ENCODE results near the gene PDLIM1. TPM values are rescaled to one million over a fixed set of nuclear protein-coding genes. Genes with fewer than 3 reads are reported as not detected.

PDLIM1 gene
- total and polyA plus RNA-seq, 12 donors = 0.89 to 63.3 (median 31.2) TPM

- no peak for DNase-seq
- H3K36me3 ChIP-seq (replicated peaks in 1 of 2) = no peaks in the 10 kb centered on the region
- H3K27me3 ChIP-seq = no peaks in the 10 kb centered on the region
- no peak overlapping the region for H3K4me3 ChIP-seq
- no peak overlapping the region for H3K27ac ChIP-seq
- intact Hi-C loops (cut with DNase I) = no loop called here
- 94 to 96% (median 95%) methylated on average over 4 of the region's 4 CpGs for WGBS, 4 donors
- TF ChIP-seq, protein P1, sequence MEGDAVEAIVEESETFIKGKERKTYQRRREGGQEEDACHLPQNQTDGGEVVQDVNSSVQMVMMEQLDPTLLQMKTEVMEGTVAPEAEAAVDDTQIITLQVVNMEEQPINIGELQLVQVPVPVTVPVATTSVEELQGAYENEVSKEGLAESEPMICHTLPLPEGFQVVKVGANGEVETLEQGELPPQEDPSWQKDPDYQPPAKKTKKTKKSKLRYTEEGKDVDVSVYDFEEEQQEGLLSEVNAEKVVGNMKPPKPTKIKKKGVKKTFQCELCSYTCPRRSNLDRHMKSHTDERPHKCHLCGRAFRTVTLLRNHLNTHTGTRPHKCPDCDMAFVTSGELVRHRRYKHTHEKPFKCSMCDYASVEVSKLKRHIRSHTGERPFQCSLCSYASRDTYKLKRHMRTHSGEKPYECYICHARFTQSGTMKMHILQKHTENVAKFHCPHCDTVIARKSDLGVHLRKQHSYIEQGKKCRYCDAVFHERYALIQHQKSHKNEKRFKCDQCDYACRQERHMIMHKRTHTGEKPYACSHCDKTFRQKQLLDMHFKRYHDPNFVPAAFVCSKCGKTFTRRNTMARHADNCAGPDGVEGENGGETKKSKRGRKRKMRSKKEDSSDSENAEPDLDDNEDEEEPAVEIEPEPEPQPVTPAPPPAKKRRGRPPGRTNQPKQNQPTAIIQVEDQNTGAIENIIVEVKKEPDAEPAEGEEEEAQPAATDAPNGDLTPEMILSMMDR (IDR thresholded peaks at IDR 0.05) = no peak
- TF ChIP-seq POLR2A (IDR thresholded peaks at IDR 0.05) = no peak
- H3K4me1 ChIP-seq (replicated peaks in 1 of 2) = no peaks in the 10 kb centered on the region
- no peaks in the 10 kb centered on the region for H3K9me3 ChIP-seq (replicated peaks in 1 of 3)
Measured at GRCh38 chr10:95332666-95333249, 42.0 kb upstream of the PDLIM1 start.

- WGBS, 4 donors = 70 to 91% (median 87%) methylated on average over 3 of the region's 3 CpGs
- no peaks in the 10 kb centered on the region for H3K4me1 ChIP-seq (replicated peaks in 1 of 2)
- no peak for DNase-seq
- no peak overlapping the region for H3K27ac ChIP-seq
- intact Hi-C loops (cut with DNase I) = no loop called here
- no peaks in the 10 kb centered on the region for H3K9me3 ChIP-seq (replicated peaks in 1 of 3)
- no peaks in the 10 kb centered on the region for H3K27me3 ChIP-seq
- no peak for TF ChIP-seq POLR2A (IDR thresholded peaks at IDR 0.05)
- TF ChIP-seq, protein P1 (IDR thresholded peaks at IDR 0.05) = no peak
- H3K4me3 ChIP-seq = no peak overlapping the region
- H3K36me3 ChIP-seq (replicated peaks in 1 of 2) = no peaks in the 10 kb centered on the region
Measured at GRCh38 chr10:95331596-95332130, 40.9 kb upstream of the PDLIM1 start.

DNA sequence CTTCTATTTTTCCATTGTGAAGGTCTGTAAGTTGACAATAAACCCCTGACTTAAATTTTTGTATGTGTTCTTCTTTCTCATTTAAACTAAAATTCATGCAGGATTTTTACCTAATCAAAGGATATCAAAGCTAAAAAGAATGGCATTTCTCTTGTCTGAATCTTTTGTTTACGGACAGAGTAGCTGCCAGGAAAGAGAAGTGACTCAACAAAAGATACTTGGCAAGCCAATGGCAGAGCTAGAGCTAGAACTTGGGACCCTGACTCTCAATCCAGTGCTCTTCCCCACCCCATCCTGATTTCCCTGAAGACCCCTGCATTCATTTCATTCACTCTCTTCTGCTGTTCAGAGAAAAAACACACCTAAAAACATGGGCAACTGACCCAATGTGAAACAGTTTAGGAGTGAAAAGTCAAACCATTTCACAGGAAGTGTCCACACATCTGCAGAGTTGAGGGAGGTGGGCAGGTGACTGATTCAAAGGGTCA is 40.2 kb upstream of the PDLIM1 start:
- TF ChIP-seq, protein P1 (IDR thresholded peaks at IDR 0.05) = no peak
- no peak for TF ChIP-seq POLR2A (IDR thresholded peaks at IDR 0.05)
- Histone ChIP-seq H3K36me3 (replicated peaks in 1 of 2) (no peaks in the 10 kb centered on the region), H3K27me3 (no peaks in the 10 kb centered on the region), H3K4me1 (replicated peaks in 1 of 2) (no peaks in the 10 kb centered on the region), H3K27ac (no peak overlapping the region), H3K9me3 (replicated peaks in 1 of 3) (no peaks in the 10 kb centered on the region), H3K4me3 (no peak overlapping the region)
- intact Hi-C loops (cut with DNase I) = no loop called here
- no peak for DNase-seq
- WGBS, 4 donors = 85 to 100% (median 92%) methylated on average over 1 of the region's 1 CpG

DNA sequence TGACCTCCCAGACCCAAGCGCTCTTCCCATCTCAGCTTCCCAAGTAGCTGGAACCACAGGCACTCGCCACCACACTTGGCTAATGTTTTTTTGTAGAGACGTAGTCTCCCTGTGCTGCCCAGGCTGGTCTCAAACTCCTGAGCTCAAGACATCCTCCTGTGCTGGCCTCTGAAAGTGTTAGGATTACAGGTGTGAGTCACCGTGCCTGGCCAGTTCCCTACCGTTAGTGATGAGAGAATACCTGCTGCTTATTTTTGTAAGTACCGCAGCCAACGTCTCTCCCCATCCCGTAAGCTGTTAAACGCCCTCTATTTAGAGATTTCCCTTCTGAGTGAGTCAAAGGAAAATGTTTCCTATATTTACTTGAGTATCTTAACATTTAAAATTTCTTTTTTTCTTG is 38.5 kb upstream of the PDLIM1 start:
- Histone ChIP-seq H3K9me3 (replicated peaks in 1 of 3) (no peaks in the 10 kb centered on the region), H3K27me3 (no peaks in the 10 kb centered on the region), H3K27ac (no peak overlapping the region), H3K36me3 (replicated peaks in 1 of 2) (no peaks in the 10 kb centered on the region), H3K4me1 (replicated peaks in 1 of 2) (no peaks in the 10 kb centered on the region), H3K4me3 (no peak overlapping the region)
- 90 to 94% (median 93%) methylated on average over 9 of the region's 9 CpGs for WGBS, 4 donors
- no peak for DNase-seq
- intact Hi-C loops (cut with DNase I) = no loop called here
- TF ChIP-seq, protein P1 (IDR thresholded peaks at IDR 0.05) = no peak

Measured in adrenal gland (tissue), 12 donors.